Measurements from ENCODE around the gene KCNQ2.

The KCNQ2 gene

GRCh38 chr20:63378626-63379025 is 93.8 kb downstream of the KCNQ2 start:
- Histone ChIP-seq H3K4me3 (ENCODE audit: extremely low read depth, insufficient read depth, low read length, poor library complexity, severe bottlenecking) (no peak overlapping the region), H3K36me3 (ENCODE audit: control insufficient read depth, insufficient read depth, low read length) (no peaks in the 10 kb centered on the region), H3K27ac (ENCODE audit: low read depth, low read length, severe bottlenecking) (no peak overlapping the region), H3K4me1 (ENCODE audit: control insufficient read depth, insufficient read depth, low read length, poor library complexity, severe bottlenecking) (peaks cover 8% of the 10 kb centered on the region), H3K9me3 (ENCODE audit: control insufficient read depth, low read length) (no peaks in the 10 kb centered on the region)
- 79% methylated on average over 8 of the region's 12 CpGs for WGBS, 2 experiments (ENCODE audit: insufficient coverage in 2 of 2)

GRCh38 chr20:63377951-63378381 is 94.5 kb downstream of the KCNQ2 start:
- Histone ChIP-seq H3K27ac (ENCODE audit: low read depth, low read length, severe bottlenecking) (peak overlapping the region; percentile 29), H3K4me3 (ENCODE audit: extremely low read depth, insufficient read depth, low read length, poor library complexity, severe bottlenecking) (no peak overlapping the region), H3K36me3 (ENCODE audit: control insufficient read depth, insufficient read depth, low read length) (no peaks in the 10 kb centered on the region), H3K4me1 (ENCODE audit: control insufficient read depth, insufficient read depth, low read length, poor library complexity, severe bottlenecking) (peaks cover 8% of the 10 kb centered on the region), H3K9me3 (ENCODE audit: control insufficient read depth, low read length) (no peaks in the 10 kb centered on the region)
- WGBS, 2 experiments (ENCODE audit: insufficient coverage in 2 of 2): 32 to 56% methylated on average over 13 to 14 of the region's 15 CpGs

- H3K36me3 ChIP-seq (ENCODE audit: control insufficient read depth, insufficient read depth, low read length): no peaks in the 10 kb centered on the region
- no peak overlapping the region for H3K4me3 ChIP-seq (ENCODE audit: extremely low read depth, insufficient read depth, low read length, poor library complexity, severe bottlenecking)
- no peaks in the 10 kb centered on the region for H3K9me3 ChIP-seq (ENCODE audit: control insufficient read depth, low read length)
- H3K4me1 ChIP-seq (ENCODE audit: control insufficient read depth, insufficient read depth, low read length, poor library complexity, severe bottlenecking): peaks cover 8% of the 10 kb centered on the region
- WGBS, 2 experiments (ENCODE audit: insufficient coverage in 2 of 2): 22 to 24% methylated on average over 29 of the region's 32 CpGs
- H3K27ac ChIP-seq (ENCODE audit: low read depth, low read length, severe bottlenecking): peak overlapping the region; percentile 29
Measured at GRCh38 chr20:63377256-63377941, 95.1 kb downstream of the KCNQ2 start.

GRCh38 chr20:63376283-63377250 is 95.9 kb downstream of the KCNQ2 start:
- no peak overlapping the region for H3K4me3 ChIP-seq (ENCODE audit: extremely low read depth, insufficient read depth, low read length, poor library complexity, severe bottlenecking)
- peaks cover 8% of the 10 kb centered on the region for H3K4me1 ChIP-seq (ENCODE audit: control insufficient read depth, insufficient read depth, low read length, poor library complexity, severe bottlenecking)
- WGBS, 2 experiments (ENCODE audit: insufficient coverage in 2 of 2): 82 to 83% methylated on average over 26 of the region's 31 CpGs
- no peak overlapping the region for H3K27ac ChIP-seq (ENCODE audit: low read depth, low read length, severe bottlenecking)
- H3K36me3 ChIP-seq (ENCODE audit: control insufficient read depth, insufficient read depth, low read length): no peaks in the 10 kb centered on the region
- no peaks in the 10 kb centered on the region for H3K9me3 ChIP-seq (ENCODE audit: control insufficient read depth, low read length)

GRCh38 chr20:63375438-63375837 is 97.0 kb downstream of the KCNQ2 start:
- H3K27ac ChIP-seq (ENCODE audit: low read depth, low read length, severe bottlenecking): no peak overlapping the region
- 69% methylated on average over 2 of the region's 3 CpGs; no CpG with 5 or more reads in 1 of the 2 experiments for WGBS, 2 experiments (ENCODE audit: insufficient coverage in 2 of 2)
- H3K4me3 ChIP-seq (ENCODE audit: extremely low read depth, insufficient read depth, low read length, poor library complexity, severe bottlenecking): no peak overlapping the region
- H3K36me3 ChIP-seq (ENCODE audit: control insufficient read depth, insufficient read depth, low read length): no peaks in the 10 kb centered on the region
- H3K4me1 ChIP-seq (ENCODE audit: control insufficient read depth, insufficient read depth, low read length, poor library complexity, severe bottlenecking): peaks cover 8% of the 10 kb centered on the region
- H3K9me3 ChIP-seq (ENCODE audit: control insufficient read depth, low read length): no peaks in the 10 kb centered on the region

GRCh38 chr20:63374504-63374903 is 98.0 kb downstream of the KCNQ2 start:
- Histone ChIP-seq H3K36me3 (ENCODE audit: control insufficient read depth, insufficient read depth, low read length) (no peaks in the 10 kb centered on the region), H3K9me3 (ENCODE audit: control insufficient read depth, low read length) (no peaks in the 10 kb centered on the region), H3K27ac (ENCODE audit: low read depth, low read length, severe bottlenecking) (no peak overlapping the region), H3K4me1 (ENCODE audit: control insufficient read depth, insufficient read depth, low read length, poor library complexity, severe bottlenecking) (peaks cover 8% of the 10 kb centered on the region), H3K4me3 (ENCODE audit: extremely low read depth, insufficient read depth, low read length, poor library complexity, severe bottlenecking) (no peak overlapping the region)
- WGBS, 2 experiments (ENCODE audit: insufficient coverage in 2 of 2): 81 to 84% methylated on average over 11 of the region's 12 CpGs

- Histone ChIP-seq H3K36me3 (ENCODE audit: control insufficient read depth, insufficient read depth, low read length) (no peaks in the 10 kb centered on the region), H3K9me3 (ENCODE audit: control insufficient read depth, low read length) (no peaks in the 10 kb centered on the region), H3K4me3 (ENCODE audit: extremely low read depth, insufficient read depth, low read length, poor library complexity, severe bottlenecking) (no peak overlapping the region), H3K4me1 (ENCODE audit: control insufficient read depth, insufficient read depth, low read length, poor library complexity, severe bottlenecking) (peaks cover 8% of the 10 kb centered on the region), H3K27ac (ENCODE audit: low read depth, low read length, severe bottlenecking) (no peak overlapping the region)
- WGBS, 2 experiments (ENCODE audit: insufficient coverage in 2 of 2): 86 to 87% methylated on average over 18 to 19 of the region's 19 CpGs
Measured at GRCh38 chr20:63373996-63374395, 98.5 kb downstream of the KCNQ2 start.

GRCh38 chr20:63372971-63373885 is 99.2 kb downstream of the KCNQ2 start:
- Histone ChIP-seq H3K36me3 (ENCODE audit: control insufficient read depth, insufficient read depth, low read length) (no peaks in the 10 kb centered on the region), H3K27ac (ENCODE audit: low read depth, low read length, severe bottlenecking) (no peak overlapping the region), H3K4me3 (ENCODE audit: extremely low read depth, insufficient read depth, low read length, poor library complexity, severe bottlenecking) (no peak overlapping the region), H3K9me3 (ENCODE audit: control insufficient read depth, low read length) (no peaks in the 10 kb centered on the region), H3K4me1 (ENCODE audit: control insufficient read depth, insufficient read depth, low read length, poor library complexity, severe bottlenecking) (peaks cover 8% of the 10 kb centered on the region)
- 90 to 91% methylated on average over 27 to 32 of the region's 34 CpGs for WGBS, 2 experiments (ENCODE audit: insufficient coverage in 2 of 2)

GRCh38 chr20:63371291-63371865 is 101.1 kb downstream of the KCNQ2 start:
- no peak overlapping the region for H3K4me3 ChIP-seq (ENCODE audit: extremely low read depth, insufficient read depth, low read length, poor library complexity, severe bottlenecking)
- WGBS, 2 experiments (ENCODE audit: insufficient coverage in 2 of 2): 90 to 93% methylated on average over 26 to 28 of the region's 28 CpGs
- no peaks in the 10 kb centered on the region for H3K9me3 ChIP-seq (ENCODE audit: control insufficient read depth, low read length)
- no peaks in the 10 kb centered on the region for H3K36me3 ChIP-seq (ENCODE audit: control insufficient read depth, insufficient read depth, low read length)
- no peaks in the 10 kb centered on the region for H3K4me1 ChIP-seq (ENCODE audit: control insufficient read depth, insufficient read depth, low read length, poor library complexity, severe bottlenecking)
- H3K27ac ChIP-seq (ENCODE audit: low read depth, low read length, severe bottlenecking): no peak overlapping the region

- WGBS, 2 experiments (ENCODE audit: insufficient coverage in 2 of 2): 78% methylated on average over 17 of the region's 21 CpGs
- H3K4me3 ChIP-seq (ENCODE audit: extremely low read depth, insufficient read depth, low read length, poor library complexity, severe bottlenecking): no peak overlapping the region
- H3K4me1 ChIP-seq (ENCODE audit: control insufficient read depth, insufficient read depth, low read length, poor library complexity, severe bottlenecking): no peaks in the 10 kb centered on the region
Measured at GRCh38 chr20:63370618-63371187, 101.8 kb downstream of the KCNQ2 start.

More at GRCh38 chr20:63370618-63371187, 101.8 kb downstream of the KCNQ2 start:
- H3K9me3 ChIP-seq (ENCODE audit: control insufficient read depth, low read length): no peaks in the 10 kb centered on the region
- H3K36me3 ChIP-seq (ENCODE audit: control insufficient read depth, insufficient read depth, low read length): no peaks in the 10 kb centered on the region
- H3K27ac ChIP-seq (ENCODE audit: low read depth, low read length, severe bottlenecking): no peak overlapping the region

Measured in mesodermal cell (in vitro differentiated cells).